Neutrophil (primary cell): ENCODE measurements around the gene RAB14.

Experiments used
- H3K27ac ChIP-seq: fragments of 200-600 bp; sonication (generic); 2 replicates; pipeline ENCODE4 v1.5.1; 2016; ENCODE audit warnings: mild to moderate bottlenecking, moderate library complexity
- H3K27me3 ChIP-seq: fragments of 200-600 bp; sonication (generic); 2 replicates; pipeline ENCODE4 v1.6.0; 2016; ENCODE audit warnings: mild to moderate bottlenecking
- H3K36me3 ChIP-seq: fragments of 200-600 bp; sonication (generic); 2 replicates; pipeline ENCODE4 v1.5.1; 2017
- H3K4me1 ChIP-seq, 2 experiments: fragments of 200-600 bp in 1 of 2; sonication (generic) in 1 of 2; 1 replicate in 1 of 2; 2 replicates in 1 of 2; pipeline versions ENCODE4 v1.5.1 to v1.6.1; 2013 to 2016; ENCODE audit warnings: low read depth in 1 of 2, low read length in 1 of 2, mild to moderate bottlenecking in 1 of 2, moderate library complexity in 1 of 2; ENCODE audit not compliant: control insufficient read depth in 1 of 2, insufficient read depth in 1 of 2
- H3K4me3 ChIP-seq, 2 experiments: fragments of 200-600 bp in 1 of 2; sonication (generic) in 1 of 2; 1 replicate in 1 of 2; 2 replicates in 1 of 2; pipeline ENCODE4 v1.5.1; 2013 to 2016; ENCODE audit warnings: low read depth in 1 of 2, low read length in 1 of 2, mild to moderate bottlenecking in 1 of 2, moderate library complexity in 1 of 2
- H3K9me3 ChIP-seq: fragments of 200-600 bp; sonication (generic); 2 replicates; pipeline ENCODE4 v1.5.1; 2016
- CTCF ChIP-seq: fragments of 200-600 bp; sonication (generic); IDR thresholded peaks from 2 replicates; pipeline ENCODE4 v1.5.1; 2016; ENCODE audit warnings: antibody characterized with exemption

RAB14 gene

GRCh38 chr9:121171236-121171635, 30.4 kb downstream of the RAB14 start:
- Histone ChIP-seq H3K27me3 (no peaks in the 10 kb centered on the region), H3K4me1 (no peaks in the 10 kb centered on the region), H3K4me3 (no peak overlapping the region), H3K9me3 (no peaks in the 10 kb centered on the region), H3K27ac (no peak overlapping the region), H3K36me3 (peaks cover 97% of the 10 kb centered on the region)
- no peak for TF ChIP-seq CTCF

- Histone ChIP-seq H3K4me1 (no peaks in the 10 kb centered on the region), H3K27ac (peak overlapping the region; percentile 12), H3K4me3 (no peak overlapping the region), H3K36me3 (peaks cover 99% of the 10 kb centered on the region), H3K27me3 (no peaks in the 10 kb centered on the region), H3K9me3 (no peaks in the 10 kb centered on the region)
- TF ChIP-seq CTCF: no peak
Observed at GRCh38 chr9:121169094-121169601, 32.5 kb downstream of the RAB14 start.

- no peak for TF ChIP-seq CTCF
- H3K27ac ChIP-seq: no peak overlapping the region
- no peaks in the 10 kb centered on the region for H3K9me3 ChIP-seq
- no peak overlapping the region for H3K4me3 ChIP-seq
- H3K27me3 ChIP-seq: no peaks in the 10 kb centered on the region
- peaks cover 93% of the 10 kb centered on the region for H3K36me3 ChIP-seq
- no peaks in the 10 kb centered on the region for H3K4me1 ChIP-seq
Observed at GRCh38 chr9:121168052-121168451, 33.6 kb downstream of the RAB14 start.

GRCh38 chr9:121160025-121160424, 41.6 kb downstream of the RAB14 start:
- Histone ChIP-seq H3K36me3 (peaks cover 29% of the 10 kb centered on the region), H3K27me3 (no peaks in the 10 kb centered on the region), H3K4me1 (peaks cover 17 to 18% of the 10 kb centered on the region in 2 experiments), H3K9me3 (no peaks in the 10 kb centered on the region), H3K27ac (peak overlapping the region; percentile 86), H3K4me3 (peak overlapping the region in 1 of 2 experiments; percentile 28)
- TF ChIP-seq CTCF: no peak

- Histone ChIP-seq H3K27me3 (no peaks in the 10 kb centered on the region), H3K27ac (no peak overlapping the region), H3K9me3 (no peaks in the 10 kb centered on the region), H3K36me3 (peaks cover 35% of the 10 kb centered on the region), H3K4me1 (peaks cover 17 to 18% of the 10 kb centered on the region in 2 experiments), H3K4me3 (no peak overlapping the region)
- no peak for TF ChIP-seq CTCF
Observed at GRCh38 chr9:121157939-121158338, 43.7 kb downstream of the RAB14 start.

GRCh38 chr9:121156263-121156731, 45.4 kb downstream of the RAB14 start:
- TF ChIP-seq CTCF: no peak
- H3K27ac ChIP-seq: no peak overlapping the region
- H3K4me1 ChIP-seq: peaks cover 21 to 28% of the 10 kb centered on the region in 2 experiments
- H3K36me3 ChIP-seq: peaks cover 40% of the 10 kb centered on the region
- H3K27me3 ChIP-seq: no peaks in the 10 kb centered on the region
- H3K9me3 ChIP-seq: no peaks in the 10 kb centered on the region
- H3K4me3 ChIP-seq: no peak overlapping the region
